ENCODE measurements around the gene TRAF3.

Gene TRAF3

DNA sequence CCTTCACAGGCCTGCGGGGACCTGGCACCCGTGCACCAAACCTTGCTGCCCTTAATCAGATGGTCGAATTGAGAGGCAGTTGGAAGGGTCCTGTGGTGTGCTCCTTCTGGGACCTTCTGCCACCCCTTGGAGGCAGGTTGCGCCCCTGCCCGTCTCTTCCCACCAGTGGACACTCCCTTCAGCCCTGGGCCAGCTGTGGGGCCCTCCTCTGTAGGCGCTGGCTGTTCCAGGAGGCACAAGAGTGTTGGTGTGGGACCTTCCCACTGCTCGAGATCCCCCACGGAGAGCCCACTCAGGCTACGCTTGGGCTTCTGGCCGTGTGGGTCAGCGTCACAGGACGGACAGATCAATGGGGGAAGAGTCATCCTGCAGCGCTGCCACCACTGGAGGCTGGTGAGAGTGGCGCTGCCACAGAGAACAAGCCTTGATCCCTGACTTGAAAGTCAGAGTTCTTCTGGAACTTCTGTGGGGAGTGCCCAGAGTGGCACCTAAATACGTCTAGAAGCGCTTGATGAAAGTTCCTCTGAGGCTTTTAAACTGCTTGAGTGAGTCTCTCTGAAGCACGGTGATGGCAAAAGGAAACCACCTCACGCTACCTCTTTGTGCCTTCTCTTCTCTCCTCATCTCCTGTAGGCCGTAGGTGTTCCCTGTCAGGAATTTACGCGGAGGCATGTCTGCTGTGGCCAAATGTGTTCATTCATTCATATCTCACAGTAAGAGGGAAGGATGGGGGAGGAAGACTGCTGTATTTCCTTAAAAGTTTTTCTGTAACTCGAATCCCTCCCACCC, 48.3 kb downstream of the TRAF3 start:
- no peak overlapping the region for H3K4me2 ChIP-seq
- H4K20me1 ChIP-seq (ENCODE audit: insufficient read depth) = no peaks in the 10 kb centered on the region; the same call in 1 of the 2 replicates
- no peaks in the 10 kb centered on the region for H3K27me3 ChIP-seq (ENCODE audit: insufficient read depth, low read depth)
- H3K9ac ChIP-seq = no peak overlapping the region
- TF ChIP-seq, protein P1, sequence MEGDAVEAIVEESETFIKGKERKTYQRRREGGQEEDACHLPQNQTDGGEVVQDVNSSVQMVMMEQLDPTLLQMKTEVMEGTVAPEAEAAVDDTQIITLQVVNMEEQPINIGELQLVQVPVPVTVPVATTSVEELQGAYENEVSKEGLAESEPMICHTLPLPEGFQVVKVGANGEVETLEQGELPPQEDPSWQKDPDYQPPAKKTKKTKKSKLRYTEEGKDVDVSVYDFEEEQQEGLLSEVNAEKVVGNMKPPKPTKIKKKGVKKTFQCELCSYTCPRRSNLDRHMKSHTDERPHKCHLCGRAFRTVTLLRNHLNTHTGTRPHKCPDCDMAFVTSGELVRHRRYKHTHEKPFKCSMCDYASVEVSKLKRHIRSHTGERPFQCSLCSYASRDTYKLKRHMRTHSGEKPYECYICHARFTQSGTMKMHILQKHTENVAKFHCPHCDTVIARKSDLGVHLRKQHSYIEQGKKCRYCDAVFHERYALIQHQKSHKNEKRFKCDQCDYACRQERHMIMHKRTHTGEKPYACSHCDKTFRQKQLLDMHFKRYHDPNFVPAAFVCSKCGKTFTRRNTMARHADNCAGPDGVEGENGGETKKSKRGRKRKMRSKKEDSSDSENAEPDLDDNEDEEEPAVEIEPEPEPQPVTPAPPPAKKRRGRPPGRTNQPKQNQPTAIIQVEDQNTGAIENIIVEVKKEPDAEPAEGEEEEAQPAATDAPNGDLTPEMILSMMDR (conservative IDR thresholded peaks at IDR 0.05; ENCODE audit: low read depth, low read length) = no peak
- peaks cover 21% of the 10 kb centered on the region for H3K4me1 ChIP-seq (ENCODE audit: low read depth, poor library complexity, severe bottlenecking)
- H2AFZ ChIP-seq (ENCODE audit: low read depth) = no peak overlapping the region
- H3K36me3 ChIP-seq (ENCODE audit: insufficient read depth) = no peaks in the 10 kb centered on the region
- H3K27ac ChIP-seq = no peak overlapping the region
- peaks cover 93% of the 10 kb centered on the region for H3K79me2 ChIP-seq (ENCODE audit: insufficient read depth, low read depth)
- no peak overlapping the region for H3K4me3 ChIP-seq (IDR thresholded peaks at IDR 0.05; ENCODE audit: insufficient read depth, low read depth, low read length)

DNA sequence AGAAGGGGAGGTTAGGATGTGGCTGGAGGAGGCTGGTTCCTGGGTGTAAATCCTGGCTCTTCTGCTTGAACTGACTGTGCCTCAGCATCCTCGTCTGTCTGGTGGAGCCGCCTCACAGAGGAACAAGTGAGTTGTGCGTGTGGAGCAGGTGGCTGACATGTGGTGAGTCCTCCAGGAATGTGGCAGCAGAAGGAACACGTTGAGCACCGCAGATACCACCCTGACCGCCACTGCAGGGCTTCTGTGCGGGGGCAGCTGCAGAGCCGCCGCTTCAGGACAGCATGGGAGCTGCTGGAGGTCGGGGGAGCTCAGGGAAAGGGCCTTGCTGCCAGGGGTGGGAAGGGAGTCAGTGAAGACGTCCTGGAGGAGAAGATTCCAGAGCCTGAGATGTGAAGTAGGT, 48.9 kb downstream of the TRAF3 start:
- peaks cover 15% of the 10 kb centered on the region for H3K4me1 ChIP-seq (ENCODE audit: low read depth, poor library complexity, severe bottlenecking)
- H3K9ac ChIP-seq = no peak overlapping the region
- peaks cover 93% of the 10 kb centered on the region for H3K79me2 ChIP-seq (ENCODE audit: insufficient read depth, low read depth)
- H3K27me3 ChIP-seq (ENCODE audit: insufficient read depth, low read depth) = no peaks in the 10 kb centered on the region
- no peak overlapping the region for H3K27ac ChIP-seq
- no peaks in the 10 kb centered on the region for H3K36me3 ChIP-seq (ENCODE audit: insufficient read depth)
- no peak overlapping the region for H3K4me2 ChIP-seq
- TF ChIP-seq, protein P1 (conservative IDR thresholded peaks at IDR 0.05; ENCODE audit: low read depth, low read length) = no peak
- no peak overlapping the region for H2AFZ ChIP-seq (ENCODE audit: low read depth)
- no peak overlapping the region for H3K4me3 ChIP-seq (IDR thresholded peaks at IDR 0.05; ENCODE audit: insufficient read depth, low read depth, low read length)
- H4K20me1 ChIP-seq (ENCODE audit: insufficient read depth) = no peaks in the 10 kb centered on the region; the same call in 1 of the 2 replicates

DNA sequence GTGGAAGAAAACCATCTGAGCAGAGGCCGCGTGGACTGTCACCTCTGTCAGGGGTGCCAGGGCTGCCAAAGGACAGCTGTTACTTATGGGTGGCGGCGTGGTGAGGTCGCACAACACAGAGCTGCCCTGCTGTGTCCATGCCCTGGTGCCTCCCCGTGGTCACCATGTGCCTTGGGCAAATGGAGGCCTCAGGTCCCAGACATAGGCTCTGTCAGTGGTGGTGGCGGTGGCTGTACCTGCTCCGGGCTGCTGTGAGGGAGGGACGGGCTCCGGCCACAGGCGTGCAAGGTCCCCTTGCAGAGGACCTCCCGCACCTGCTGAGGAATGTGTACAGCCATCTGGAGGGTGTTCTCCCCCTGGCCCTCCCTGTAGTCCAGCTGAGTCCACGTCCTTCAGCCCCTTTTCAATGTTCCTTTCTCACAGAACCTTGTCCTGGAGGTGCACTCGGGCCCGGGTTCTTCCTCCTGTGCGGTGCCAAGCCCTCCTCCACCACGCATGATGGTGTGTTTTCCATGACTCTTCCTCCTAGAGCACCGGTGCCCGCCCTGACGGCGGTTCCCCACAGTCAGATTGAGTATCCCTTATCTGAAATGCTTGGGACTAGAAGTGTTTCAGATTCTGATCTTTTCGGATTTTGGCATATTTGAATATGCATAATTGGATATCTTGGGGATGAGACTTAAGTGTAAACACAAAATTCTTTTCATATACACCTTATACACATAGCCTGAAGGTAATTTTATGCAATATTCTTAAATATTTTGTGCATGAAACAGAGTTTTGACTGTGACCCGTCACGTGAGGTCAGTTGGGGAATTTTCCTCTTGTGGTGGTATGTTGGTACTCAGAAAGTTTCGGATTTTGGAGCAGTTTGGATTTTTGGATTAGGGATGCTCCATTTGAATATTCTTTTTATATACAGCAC, 49.8 kb downstream of the TRAF3 start:
- Histone ChIP-seq H3K4me3 (IDR thresholded peaks at IDR 0.05; ENCODE audit: insufficient read depth, low read depth, low read length) (no peak overlapping the region), H3K4me2 (no peak overlapping the region), H3K9ac (no peak overlapping the region), H4K20me1 (ENCODE audit: insufficient read depth) (no peaks in the 10 kb centered on the region; the same call in 1 of the 2 replicates), H3K79me2 (ENCODE audit: insufficient read depth, low read depth) (peaks cover 92% of the 10 kb centered on the region), H3K27me3 (ENCODE audit: insufficient read depth, low read depth) (no peaks in the 10 kb centered on the region), H3K36me3 (ENCODE audit: insufficient read depth) (no peaks in the 10 kb centered on the region), H3K27ac (no peak overlapping the region), H2AFZ (ENCODE audit: low read depth) (no peak overlapping the region), H3K4me1 (ENCODE audit: low read depth, poor library complexity, severe bottlenecking) (peaks cover 7% of the 10 kb centered on the region)
- TF ChIP-seq, protein P1 (conservative IDR thresholded peaks at IDR 0.05; ENCODE audit: low read depth, low read length) = no peak

DNA sequence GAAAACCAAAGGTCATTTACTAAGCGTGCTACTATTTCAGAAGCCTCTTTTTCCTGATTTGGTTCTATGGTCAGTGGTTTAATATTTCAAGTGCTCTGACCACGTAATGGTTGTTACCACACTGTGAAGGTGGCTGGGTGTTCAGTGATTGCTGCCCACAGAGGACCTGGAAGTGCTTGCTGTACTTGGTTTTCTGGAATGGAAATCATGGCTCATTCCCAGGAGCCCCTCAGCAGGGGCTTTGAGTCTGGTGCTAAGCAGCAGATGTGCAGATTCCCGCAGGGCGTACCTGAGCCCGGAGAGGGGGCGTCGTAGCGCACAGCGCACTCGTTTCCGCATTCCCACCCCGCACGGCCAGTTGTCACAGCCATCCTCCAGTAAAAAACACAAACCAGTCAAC, 50.5 kb downstream of the TRAF3 start:
- no peaks in the 10 kb centered on the region; the same call in 1 of the 2 replicates for H4K20me1 ChIP-seq (ENCODE audit: insufficient read depth)
- H3K4me1 ChIP-seq (ENCODE audit: low read depth, poor library complexity, severe bottlenecking) = no peaks in the 10 kb centered on the region
- peaks cover 85% of the 10 kb centered on the region for H3K79me2 ChIP-seq (ENCODE audit: insufficient read depth, low read depth)
- no peak overlapping the region for H3K27ac ChIP-seq
- H3K4me3 ChIP-seq (IDR thresholded peaks at IDR 0.05; ENCODE audit: insufficient read depth, low read depth, low read length) = no peak overlapping the region
- H3K36me3 ChIP-seq (ENCODE audit: insufficient read depth) = no peaks in the 10 kb centered on the region
- H3K9ac ChIP-seq = no peak overlapping the region
- no peak overlapping the region for H2AFZ ChIP-seq (ENCODE audit: low read depth)
- H3K27me3 ChIP-seq (ENCODE audit: insufficient read depth, low read depth) = no peaks in the 10 kb centered on the region
- TF ChIP-seq, protein P1 (conservative IDR thresholded peaks at IDR 0.05; ENCODE audit: low read depth, low read length) = no peak
- H3K4me2 ChIP-seq = no peak overlapping the region
